Measurements from ENCODE around the gene GSTM2. TPM values are rescaled to one million over a fixed set of nuclear protein-coding genes. Genes with fewer than 3 reads are reported as not detected.

The GSTM2 gene
- total and polyA plus RNA-seq, 4 donors, result 7.1 to 15.1 (median 7.9) TPM

DNA sequence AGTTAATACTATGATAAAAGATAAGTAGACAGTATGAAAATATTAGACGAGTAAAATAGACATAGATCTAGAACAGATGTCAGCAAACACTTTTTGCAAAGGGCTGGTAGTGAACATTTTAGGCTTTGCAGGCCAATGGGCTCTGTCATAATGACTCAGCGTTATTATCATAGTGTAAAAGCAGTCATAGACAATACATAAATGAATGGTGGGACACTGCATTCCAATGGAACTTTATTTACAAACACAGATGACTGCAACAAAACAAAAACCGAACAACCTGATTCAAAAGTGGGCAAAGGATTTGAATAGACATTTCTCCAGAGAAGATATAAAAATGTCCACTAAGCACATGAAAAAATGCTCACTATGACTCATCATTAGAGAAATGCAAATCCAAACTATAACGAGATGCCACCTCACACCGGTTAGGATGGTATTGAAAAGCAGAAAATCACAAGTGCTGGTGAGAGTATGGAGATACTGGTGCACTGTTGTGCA is 51.5 kb downstream of the GSTM2 start:
- no peaks in the 10 kb centered on the region for H3K4me1 ChIP-seq (ENCODE audit: control insufficient read depth in 4 of 4, insufficient read depth in 4 of 4, low read length in 3 of 4)
- H3K27me3 ChIP-seq (ENCODE audit: control insufficient read depth in 4 of 4, insufficient read depth in 4 of 4, low read length in 3 of 4), result no peaks in the 10 kb centered on the region
- H3K9me3 ChIP-seq (ENCODE audit: control insufficient read depth in 4 of 4, low read length in 3 of 4), result no peaks in the 10 kb centered on the region
- H3K9ac ChIP-seq (ENCODE audit: low read depth in 1 of 2, low read length in 2 of 2), result no peak overlapping the region
- no peak for DNase-seq (ENCODE audit: low spot score)
- no peak overlapping the region for H3K27ac ChIP-seq (ENCODE audit: low read depth in 1 of 2, low read length in 2 of 2)
- H3K4me3 ChIP-seq (ENCODE audit: low read depth in 1 of 3, low read length in 3 of 3), result no peak overlapping the region
- no peaks in the 10 kb centered on the region for H3K36me3 ChIP-seq (ENCODE audit: control insufficient read depth in 4 of 4, insufficient read depth in 3 of 4, low read depth in 1 of 4, low read length in 3 of 4)
- WGBS, result 83% methylated on average over 5 of the region's 5 CpGs
- TF ChIP-seq RXRA (IDR thresholded peaks at IDR 0.05) (no peak), GABPA (IDR thresholded peaks at IDR 0.05 in 1 of 2, conservative IDR thresholded peaks at IDR 0.05 in 1 of 2) (no peak), JUND (IDR thresholded peaks at IDR 0.05) (no peak), FOXA2 (IDR thresholded peaks at IDR 0.05) (no peak), EGR1 (IDR thresholded peaks at IDR 0.05; ENCODE audit: low read depth in 2 of 2) (no peak)
- TF ChIP-seq, protein P1, sequence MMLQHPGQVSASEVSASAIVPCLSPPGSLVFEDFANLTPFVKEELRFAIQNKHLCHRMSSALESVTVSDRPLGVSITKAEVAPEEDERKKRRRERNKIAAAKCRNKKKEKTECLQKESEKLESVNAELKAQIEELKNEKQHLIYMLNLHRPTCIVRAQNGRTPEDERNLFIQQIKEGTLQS (IDR thresholded peaks at IDR 0.05), result no peak
- TF ChIP-seq, protein P2, sequence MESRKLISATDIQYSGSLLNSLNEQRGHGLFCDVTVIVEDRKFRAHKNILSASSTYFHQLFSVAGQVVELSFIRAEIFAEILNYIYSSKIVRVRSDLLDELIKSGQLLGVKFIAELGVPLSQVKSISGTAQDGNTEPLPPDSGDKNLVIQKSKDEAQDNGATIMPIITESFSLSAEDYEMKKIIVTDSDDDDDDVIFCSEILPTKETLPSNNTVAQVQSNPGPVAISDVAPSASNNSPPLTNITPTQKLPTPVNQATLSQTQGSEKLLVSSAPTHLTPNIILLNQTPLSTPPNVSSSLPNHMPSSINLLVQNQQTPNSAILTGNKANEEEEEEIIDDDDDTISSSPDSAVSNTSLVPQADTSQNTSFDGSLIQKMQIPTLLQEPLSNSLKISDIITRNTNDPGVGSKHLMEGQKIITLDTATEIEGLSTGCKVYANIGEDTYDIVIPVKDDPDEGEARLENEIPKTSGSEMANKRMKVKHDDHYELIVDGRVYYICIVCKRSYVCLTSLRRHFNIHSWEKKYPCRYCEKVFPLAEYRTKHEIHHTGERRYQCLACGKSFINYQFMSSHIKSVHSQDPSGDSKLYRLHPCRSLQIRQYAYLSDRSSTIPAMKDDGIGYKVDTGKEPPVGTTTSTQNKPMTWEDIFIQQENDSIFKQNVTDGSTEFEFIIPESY (IDR thresholded peaks at IDR 0.05), result no peak

DNA sequence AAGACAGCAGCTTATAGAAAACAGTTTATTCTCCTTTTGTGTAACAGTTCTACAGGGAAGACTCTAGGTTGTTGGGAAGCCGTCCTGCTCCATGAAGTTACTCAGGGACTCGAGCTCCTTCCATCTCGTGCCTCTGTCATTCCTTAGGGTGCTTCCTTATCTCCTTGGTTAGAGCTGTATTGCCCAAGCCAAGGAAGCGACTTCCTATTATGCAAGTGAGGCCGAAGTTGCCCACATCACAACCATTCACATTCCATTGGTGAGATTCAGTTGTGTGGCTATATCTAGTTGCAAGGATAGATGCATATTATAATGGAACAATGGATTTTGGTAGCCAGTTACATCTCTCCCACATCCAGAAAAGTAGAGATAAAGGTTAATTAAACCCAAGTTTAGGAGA is 53.2 kb downstream of the GSTM2 start:
- 84% methylated on average over 5 of the region's 5 CpGs for WGBS
- DNase-seq (ENCODE audit: low spot score), result peak; percentile 5
- H3K36me3 ChIP-seq (ENCODE audit: control insufficient read depth in 4 of 4, insufficient read depth in 3 of 4, low read depth in 1 of 4, low read length in 3 of 4), result no peaks in the 10 kb centered on the region
- H3K4me1 ChIP-seq (ENCODE audit: control insufficient read depth in 4 of 4, insufficient read depth in 4 of 4, low read length in 3 of 4), result no peaks in the 10 kb centered on the region
- no peak overlapping the region for H3K4me3 ChIP-seq (ENCODE audit: low read depth in 1 of 3, low read length in 3 of 3)
- H3K27me3 ChIP-seq (ENCODE audit: control insufficient read depth in 4 of 4, insufficient read depth in 4 of 4, low read length in 3 of 4), result no peaks in the 10 kb centered on the region
- H3K27ac ChIP-seq (ENCODE audit: low read depth in 1 of 2, low read length in 2 of 2), result no peak overlapping the region
- no peaks in the 10 kb centered on the region for H3K9me3 ChIP-seq (ENCODE audit: control insufficient read depth in 4 of 4, low read length in 3 of 4)
- TF ChIP-seq, protein P3, sequence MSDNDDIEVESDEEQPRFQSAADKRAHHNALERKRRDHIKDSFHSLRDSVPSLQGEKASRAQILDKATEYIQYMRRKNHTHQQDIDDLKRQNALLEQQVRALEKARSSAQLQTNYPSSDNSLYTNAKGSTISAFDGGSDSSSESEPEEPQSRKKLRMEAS (IDR thresholded peaks at IDR 0.05), result no peak
- no peak for TF ChIP-seq EGR1 (IDR thresholded peaks at IDR 0.05; ENCODE audit: low read depth in 2 of 2)
- TF ChIP-seq RXRA (IDR thresholded peaks at IDR 0.05), result no peak
- TF ChIP-seq, protein P4, sequence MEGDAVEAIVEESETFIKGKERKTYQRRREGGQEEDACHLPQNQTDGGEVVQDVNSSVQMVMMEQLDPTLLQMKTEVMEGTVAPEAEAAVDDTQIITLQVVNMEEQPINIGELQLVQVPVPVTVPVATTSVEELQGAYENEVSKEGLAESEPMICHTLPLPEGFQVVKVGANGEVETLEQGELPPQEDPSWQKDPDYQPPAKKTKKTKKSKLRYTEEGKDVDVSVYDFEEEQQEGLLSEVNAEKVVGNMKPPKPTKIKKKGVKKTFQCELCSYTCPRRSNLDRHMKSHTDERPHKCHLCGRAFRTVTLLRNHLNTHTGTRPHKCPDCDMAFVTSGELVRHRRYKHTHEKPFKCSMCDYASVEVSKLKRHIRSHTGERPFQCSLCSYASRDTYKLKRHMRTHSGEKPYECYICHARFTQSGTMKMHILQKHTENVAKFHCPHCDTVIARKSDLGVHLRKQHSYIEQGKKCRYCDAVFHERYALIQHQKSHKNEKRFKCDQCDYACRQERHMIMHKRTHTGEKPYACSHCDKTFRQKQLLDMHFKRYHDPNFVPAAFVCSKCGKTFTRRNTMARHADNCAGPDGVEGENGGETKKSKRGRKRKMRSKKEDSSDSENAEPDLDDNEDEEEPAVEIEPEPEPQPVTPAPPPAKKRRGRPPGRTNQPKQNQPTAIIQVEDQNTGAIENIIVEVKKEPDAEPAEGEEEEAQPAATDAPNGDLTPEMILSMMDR (IDR thresholded peaks at IDR 0.05; ENCODE audit: low read depth, low read length, missing input control), result no peak
- TF ChIP-seq, protein P2 (IDR thresholded peaks at IDR 0.05), result no peak
- no peak for TF ChIP-seq JUND (IDR thresholded peaks at IDR 0.05)
- no peak for TF ChIP-seq FOXA2 (IDR thresholded peaks at IDR 0.05)
- TF ChIP-seq, protein P1 (IDR thresholded peaks at IDR 0.05), result no peak
- TF ChIP-seq YY1 (IDR thresholded peaks at IDR 0.05), result no peak
- TF ChIP-seq RAD21 (IDR thresholded peaks at IDR 0.05), result no peak
- TF ChIP-seq, protein P5, sequence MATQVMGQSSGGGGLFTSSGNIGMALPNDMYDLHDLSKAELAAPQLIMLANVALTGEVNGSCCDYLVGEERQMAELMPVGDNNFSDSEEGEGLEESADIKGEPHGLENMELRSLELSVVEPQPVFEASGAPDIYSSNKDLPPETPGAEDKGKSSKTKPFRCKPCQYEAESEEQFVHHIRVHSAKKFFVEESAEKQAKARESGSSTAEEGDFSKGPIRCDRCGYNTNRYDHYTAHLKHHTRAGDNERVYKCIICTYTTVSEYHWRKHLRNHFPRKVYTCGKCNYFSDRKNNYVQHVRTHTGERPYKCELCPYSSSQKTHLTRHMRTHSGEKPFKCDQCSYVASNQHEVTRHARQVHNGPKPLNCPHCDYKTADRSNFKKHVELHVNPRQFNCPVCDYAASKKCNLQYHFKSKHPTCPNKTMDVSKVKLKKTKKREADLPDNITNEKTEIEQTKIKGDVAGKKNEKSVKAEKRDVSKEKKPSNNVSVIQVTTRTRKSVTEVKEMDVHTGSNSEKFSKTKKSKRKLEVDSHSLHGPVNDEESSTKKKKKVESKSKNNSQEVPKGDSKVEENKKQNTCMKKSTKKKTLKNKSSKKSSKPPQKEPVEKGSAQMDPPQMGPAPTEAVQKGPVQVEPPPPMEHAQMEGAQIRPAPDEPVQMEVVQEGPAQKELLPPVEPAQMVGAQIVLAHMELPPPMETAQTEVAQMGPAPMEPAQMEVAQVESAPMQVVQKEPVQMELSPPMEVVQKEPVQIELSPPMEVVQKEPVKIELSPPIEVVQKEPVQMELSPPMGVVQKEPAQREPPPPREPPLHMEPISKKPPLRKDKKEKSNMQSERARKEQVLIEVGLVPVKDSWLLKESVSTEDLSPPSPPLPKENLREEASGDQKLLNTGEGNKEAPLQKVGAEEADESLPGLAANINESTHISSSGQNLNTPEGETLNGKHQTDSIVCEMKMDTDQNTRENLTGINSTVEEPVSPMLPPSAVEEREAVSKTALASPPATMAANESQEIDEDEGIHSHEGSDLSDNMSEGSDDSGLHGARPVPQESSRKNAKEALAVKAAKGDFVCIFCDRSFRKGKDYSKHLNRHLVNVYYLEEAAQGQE (IDR thresholded peaks at IDR 0.05), result no peak
- TF ChIP-seq NR2F2 (IDR thresholded peaks at IDR 0.05), result no peak
- no peak for TF ChIP-seq FOXA1 (IDR thresholded peaks at IDR 0.05)
- no peak for TF ChIP-seq HNF4A (conservative IDR thresholded peaks at IDR 0.05)
- TF ChIP-seq GABPA (IDR thresholded peaks at IDR 0.05 in 1 of 2, conservative IDR thresholded peaks at IDR 0.05 in 1 of 2), result no peak
- no peak for TF ChIP-seq HNF4G (IDR thresholded peaks at IDR 0.05)
- no peak for TF ChIP-seq SP1 (IDR thresholded peaks at IDR 0.05)
- TF ChIP-seq TAF1 (conservative IDR thresholded peaks at IDR 0.05), result no peak
- H3K9ac ChIP-seq (ENCODE audit: low read depth in 1 of 2, low read length in 2 of 2), result no peak overlapping the region

All from liver (tissue), 9 donors.